ENCODE data around the gene C4orf50.
"Not testable (repeated sequence)": the region's sequence is repeated elsewhere in the genome, so short reads cannot be mapped to it uniquely, and the experiment has no call there.

The C4orf50 gene

DNA sequence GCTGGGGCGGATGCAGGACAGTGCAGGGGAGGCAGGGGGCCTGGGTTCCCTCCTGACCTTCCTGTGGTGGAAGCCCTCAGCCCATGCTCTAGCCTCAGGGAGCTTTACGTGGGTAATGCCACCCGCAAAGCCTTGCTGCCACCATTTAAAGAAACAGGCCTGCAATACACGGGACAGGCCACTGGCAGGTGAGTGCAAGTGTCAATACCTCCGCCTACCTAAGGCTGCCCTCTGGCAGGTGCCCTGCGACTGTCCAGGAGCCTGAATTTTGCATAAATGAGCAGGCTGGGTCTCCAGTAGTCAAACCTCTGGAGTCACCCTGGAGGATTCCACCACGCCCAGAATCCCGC lies 131.2 kb downstream of the C4orf50 start:
- DNase-seq: no peak

DNA sequence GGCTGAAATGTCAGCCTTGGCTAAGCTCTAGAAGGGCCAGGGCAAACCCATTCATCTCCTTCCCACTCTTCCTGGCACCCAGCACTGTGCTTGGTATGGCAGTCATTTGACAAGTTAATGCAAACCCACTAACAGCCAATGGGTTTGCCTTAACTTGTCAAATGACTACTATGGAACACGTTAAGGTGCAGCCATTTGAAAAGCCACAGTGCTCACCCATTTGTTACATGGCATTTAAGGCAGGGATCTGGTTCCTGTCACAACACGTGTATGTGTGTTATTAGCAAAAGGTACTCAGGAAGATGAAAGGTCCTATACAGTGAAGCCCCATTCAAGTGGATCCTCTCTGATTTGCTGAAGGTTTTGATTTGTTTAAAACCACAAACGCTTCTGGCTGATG lies 132.5 kb downstream of the C4orf50 start:
- DNase-seq: no peak

DNA sequence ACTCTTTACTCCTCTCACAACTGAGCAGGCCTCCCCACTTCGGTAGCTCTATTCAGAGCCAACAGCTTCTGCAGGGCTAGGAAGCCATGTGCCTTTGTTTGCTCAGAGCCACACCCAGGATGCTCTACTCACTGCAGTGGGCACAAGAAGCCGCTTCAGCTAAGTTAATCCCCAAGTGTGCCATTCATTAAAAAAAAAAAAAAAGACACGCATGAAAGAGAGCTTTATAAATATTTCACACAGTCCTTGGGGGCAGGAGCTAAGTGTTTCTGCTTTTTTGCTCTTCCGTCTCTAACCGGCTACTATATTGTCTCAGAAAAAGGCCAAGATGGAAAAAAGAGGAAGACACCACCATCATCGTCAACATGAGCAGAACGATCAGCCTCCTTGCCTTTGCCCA lies 133.4 kb downstream of the C4orf50 start:
- no peak for DNase-seq

DNA sequence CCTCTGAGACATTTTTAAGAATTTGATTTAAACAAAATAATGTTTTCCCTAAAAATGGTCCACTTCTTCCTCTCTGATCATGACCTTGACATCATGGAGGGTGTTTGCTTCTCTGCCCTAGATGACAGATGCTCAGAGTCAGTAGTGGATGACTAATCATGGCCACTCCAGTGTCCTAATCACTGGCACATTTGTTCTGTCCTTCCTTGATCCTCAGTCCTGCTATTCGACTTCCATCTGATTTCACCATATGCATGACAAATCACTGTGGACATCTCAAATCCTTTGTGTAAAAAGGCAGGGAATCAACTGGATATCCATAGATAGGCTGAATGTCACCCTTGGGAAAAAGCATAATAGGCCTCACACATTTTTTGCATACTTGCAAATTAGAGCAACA lies 134.3 kb downstream of the C4orf50 start:
- no peak for DNase-seq

DNA sequence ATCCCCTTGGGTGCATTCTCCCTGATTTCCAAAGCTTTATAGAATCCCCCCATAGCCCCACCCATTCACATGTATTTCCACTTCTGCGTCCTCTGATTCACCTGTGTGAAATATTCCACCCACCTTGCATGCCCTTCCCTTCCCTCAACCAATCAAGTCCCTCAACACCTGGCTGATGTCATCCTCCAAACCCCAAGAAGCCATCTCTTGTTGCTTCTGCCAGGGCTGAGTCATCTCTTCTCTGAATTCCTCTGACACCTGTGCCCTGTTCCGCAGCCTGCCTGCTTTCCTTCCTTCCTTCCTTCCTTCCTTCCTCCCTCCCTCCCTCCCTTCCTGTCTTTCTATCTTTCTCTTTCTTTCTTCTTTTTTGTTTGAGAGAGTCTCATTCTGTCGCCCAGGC lies 135.3 kb downstream of the C4orf50 start:
- no peak for DNase-seq

DNA sequence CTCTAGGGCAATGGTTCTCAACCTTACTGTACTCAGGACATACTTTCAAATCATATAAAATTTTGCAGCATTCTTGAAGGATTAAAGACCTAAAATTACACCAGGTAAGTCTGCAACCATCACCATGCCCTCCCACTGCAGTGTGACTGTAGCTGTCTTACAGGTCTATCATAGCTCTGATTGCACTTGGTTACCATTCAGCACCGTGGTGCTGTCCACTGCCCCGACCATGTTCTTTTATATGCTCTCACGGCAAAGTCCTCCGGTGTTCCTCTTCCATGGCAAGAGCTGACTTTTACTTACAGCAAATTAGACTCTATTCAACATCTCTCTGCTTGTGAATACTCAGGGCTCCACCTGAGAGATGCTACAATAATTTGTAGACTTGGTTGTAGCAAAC lies 136.9 kb downstream of the C4orf50 start:
- no peak for DNase-seq

DNA sequence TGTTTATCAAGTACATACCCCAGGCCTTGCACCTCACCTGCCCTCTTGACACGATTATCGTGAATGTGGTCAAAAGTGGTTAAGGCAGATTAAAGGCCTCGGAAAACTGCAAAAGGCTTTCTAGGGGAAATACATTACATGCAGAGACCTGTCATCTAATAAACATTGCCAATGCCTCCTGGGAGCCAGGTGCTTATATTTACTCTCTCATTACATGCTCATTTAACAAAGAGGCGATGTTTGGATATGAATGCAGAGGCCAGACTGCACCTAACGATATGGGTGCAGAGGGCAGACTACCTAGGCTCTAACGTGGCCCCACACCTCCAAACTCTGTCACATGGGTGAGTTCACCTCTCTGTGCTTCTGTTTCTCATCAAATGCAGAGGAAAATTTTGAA lies 139.9 kb downstream of the C4orf50 start:
- no peak for DNase-seq

DNA sequence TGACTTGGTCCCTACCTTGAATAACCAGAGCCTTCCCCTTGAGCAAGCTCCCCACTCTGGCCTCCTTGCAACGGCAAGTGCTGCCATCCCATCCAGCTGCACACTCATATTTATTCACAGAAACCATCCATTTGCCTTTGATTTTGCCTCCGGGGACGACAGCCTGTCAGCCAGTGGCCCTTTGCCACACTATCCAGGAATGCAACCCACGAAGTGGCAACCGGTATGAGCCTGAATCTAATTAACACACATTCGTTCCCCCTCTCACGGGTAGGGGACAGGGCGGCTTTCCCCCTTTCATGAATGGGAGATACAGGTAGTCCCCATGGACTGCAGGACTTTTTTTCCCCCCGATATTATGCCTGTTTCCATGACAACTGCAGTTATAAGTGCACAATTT lies 140.8 kb downstream of the C4orf50 start:
- DNase-seq: no peak

DNA sequence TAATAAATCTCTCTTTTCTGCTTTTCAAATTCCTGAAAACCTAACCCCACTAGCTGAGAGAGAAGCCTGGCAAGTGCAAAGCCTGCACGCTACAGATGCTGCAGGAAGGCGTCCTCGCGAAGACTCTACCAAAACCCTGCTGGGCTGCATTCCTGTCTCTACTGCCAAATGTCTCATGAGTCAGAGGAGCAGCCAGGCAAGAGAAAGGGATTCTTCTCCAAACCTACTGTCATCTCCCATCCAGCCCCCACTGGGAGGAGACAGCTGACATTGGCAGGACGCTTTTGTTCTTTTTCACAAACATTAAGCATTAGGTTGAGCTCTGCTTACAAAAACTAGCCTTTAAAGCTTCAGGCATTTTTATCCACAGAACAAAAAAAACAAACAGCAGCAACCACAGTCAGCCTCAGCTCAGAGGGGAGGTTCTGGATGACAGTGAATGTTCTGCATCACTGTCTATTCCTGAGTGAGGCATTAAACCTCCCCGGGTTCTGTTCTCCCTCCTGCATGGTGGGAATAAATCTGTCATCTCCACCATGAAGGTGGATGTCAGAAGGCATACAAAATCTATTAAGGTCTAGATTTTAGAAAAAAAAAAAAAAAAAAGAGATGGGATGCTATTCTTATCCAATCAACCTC lies 143.3 kb downstream of the C4orf50 start:
- no peak for DNase-seq

DNA sequence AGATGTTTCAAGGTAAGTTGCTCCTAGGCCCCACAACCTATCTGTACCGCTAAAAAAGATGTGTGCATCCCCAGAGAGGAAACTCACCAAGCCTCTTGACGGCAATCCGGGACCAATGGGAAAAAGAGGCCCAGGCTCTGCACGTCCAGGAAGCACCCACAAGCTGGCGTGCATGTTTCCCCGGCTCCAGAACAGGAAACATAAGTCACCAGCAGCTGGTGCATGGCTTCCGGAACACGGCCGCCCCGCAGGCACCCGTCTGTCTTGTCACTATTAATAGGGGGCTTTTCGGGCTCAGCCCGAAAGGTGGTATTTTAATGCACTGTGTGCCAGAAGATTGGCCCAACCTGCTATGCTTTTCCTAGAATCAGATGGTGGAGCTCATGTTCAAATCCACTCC lies 147.5 kb downstream of the C4orf50 start:
- DNase-seq: no peak

DNA sequence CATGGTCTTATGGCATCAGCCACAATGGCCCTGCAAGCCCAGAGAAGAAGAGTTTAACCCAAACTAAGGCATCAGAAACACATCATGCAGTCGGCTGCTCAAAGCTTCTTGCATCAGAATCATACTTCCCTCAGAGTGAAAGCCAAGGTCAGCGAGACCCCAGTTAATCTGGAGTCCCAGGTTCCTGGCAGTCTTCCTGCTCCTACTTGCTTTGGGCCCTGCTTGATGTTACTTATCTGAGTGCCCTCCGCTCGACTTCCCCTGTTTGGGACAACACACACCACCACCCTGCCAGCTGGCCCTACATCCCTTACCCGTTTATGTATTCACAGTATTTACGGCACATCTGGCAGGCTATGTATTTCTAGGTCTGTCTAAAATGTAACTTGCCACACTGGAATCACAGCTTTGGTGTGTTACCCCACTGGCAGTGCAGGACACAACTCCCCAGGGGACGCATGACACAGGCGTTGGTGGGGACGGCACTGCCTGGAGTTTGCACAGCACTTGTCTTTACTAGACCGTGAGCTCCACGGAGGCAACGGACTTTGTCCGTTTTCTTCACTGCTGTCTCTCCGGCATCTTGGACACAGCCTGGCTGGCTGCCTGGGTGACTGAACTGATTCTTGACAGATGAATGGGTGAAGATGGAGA lies 148.1 kb downstream of the C4orf50 start:
- DNase-seq: no peak

DNA sequence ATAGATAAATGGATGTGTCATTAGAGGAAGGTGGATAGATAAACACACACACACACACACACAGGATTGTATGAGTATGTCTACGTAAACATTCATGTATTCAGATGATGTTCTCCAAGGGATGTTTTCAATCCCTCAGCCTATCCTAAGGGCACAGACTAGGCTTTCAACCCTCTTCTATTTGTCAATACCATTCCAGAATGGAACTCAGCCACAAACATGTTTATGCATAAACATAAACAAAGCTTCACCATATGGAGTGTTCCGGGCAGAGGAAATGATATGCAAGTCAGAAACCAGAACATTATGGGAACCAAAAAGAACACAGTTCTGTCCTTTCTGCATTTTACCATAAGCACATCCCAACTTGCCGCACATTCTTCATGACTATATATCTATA lies 150.4 kb downstream of the C4orf50 start:
- no peak for DNase-seq

DNA sequence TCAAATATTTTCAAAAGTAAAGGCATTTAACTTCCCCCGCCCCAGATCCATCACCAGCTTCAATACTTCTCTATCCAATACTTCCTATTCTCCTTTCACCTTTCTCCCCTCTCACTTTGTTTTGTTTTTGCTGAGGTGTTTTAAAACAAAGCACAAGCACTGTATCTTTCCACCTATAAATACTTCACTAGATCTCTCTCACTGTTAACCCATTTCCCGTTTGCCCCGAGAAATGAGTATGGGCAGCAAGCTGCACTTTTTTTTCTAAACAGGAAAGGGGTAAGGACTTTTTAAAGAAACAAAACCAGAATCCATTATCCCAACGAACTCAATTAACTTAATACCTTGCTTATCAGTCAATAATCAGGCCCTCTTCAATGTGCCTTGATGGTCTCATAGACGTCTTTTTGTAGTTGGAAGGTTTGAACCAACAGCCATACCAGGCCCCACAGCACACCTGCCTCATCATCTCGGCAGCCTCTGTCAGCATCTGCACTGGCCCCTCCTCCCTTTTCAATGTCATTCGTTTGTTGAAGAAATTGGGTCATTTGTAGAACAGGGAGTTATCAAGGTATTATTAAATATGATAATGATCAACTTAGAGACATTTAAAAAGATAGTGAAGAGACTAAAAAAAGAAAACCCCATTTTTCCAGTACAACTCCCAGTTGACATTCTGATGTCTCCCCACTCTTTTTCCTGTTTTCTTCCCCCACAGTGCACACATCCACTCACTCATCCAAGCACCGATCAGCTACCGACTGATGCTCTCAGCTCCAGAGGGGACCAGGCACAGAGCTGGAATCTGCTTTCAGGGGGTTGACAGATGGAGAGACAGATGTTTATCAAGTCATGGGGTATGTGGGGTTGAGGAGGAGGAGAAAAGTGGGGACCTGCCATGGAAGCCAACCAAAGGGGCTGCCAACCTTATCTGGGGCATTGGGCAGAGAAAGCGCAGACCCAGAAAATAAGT lies 151.1 kb downstream of the C4orf50 start:
- DNase-seq: no peak

DNA sequence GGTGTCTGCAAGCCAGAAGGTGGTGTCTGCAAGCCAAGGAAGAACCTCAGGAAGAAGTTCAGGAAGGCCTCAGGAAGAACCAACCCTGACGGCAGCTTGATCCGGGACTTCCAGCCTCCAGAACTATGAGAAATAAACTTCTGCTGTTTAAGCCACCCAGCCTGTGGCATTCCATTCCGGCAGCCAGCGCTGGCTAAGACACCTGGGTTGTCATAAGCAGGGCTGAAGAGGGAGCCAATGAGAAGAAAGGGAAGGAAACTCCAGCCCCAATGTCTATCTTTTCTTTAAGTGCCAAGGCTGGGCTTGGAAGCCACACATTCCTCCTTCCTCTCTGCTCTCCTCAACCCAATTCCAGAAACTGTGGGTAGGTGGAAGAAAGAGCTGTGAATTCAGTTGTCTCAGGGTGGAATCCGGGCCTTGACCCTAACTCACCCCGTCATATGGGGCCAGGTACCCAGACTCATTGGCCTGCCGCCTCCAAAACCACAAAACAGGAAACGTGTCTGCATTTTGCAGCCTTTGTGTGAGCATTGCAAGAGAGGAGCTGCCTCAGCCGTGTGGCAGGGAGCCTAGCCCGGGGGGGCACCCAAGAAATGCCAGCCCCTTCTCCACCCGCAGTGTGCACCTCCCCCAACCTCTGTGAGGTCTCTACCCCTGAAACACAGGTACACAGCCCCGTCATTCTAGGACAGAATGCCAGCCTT lies 152.2 kb downstream of the C4orf50 start:
- no peak for DNase-seq

DNA sequence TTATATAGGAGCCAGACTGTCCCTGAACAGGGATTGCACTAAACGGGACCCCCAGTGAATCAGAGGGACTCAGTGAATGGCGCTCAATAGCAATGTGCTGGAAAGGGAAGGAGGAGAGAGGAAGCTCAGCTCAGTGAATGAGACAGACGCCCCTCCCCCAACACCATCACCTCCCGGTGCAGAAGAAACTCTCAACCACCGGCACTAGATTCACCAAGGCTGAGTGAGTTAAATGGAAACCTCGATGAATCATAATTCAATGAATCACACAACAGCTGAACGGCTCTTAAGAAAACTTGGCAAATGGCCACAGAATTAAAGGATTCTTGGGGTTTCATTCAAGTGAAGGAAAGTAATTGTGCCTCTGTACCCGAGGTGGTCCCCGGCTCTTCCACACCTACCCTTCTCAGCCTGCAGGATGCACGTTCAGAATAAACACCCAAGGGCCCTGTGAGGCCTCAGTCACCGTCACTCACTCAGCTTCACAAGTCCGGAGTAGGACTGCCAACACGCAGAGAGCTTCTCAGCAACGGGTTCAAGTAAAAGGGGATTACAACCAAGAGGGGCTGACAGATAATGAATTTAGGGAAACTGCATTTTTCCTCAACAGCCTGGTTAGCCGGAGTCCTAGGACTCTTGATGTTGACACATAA lies 154.6 kb downstream of the C4orf50 start:
- DNase-seq: peak; percentile 42

DNA sequence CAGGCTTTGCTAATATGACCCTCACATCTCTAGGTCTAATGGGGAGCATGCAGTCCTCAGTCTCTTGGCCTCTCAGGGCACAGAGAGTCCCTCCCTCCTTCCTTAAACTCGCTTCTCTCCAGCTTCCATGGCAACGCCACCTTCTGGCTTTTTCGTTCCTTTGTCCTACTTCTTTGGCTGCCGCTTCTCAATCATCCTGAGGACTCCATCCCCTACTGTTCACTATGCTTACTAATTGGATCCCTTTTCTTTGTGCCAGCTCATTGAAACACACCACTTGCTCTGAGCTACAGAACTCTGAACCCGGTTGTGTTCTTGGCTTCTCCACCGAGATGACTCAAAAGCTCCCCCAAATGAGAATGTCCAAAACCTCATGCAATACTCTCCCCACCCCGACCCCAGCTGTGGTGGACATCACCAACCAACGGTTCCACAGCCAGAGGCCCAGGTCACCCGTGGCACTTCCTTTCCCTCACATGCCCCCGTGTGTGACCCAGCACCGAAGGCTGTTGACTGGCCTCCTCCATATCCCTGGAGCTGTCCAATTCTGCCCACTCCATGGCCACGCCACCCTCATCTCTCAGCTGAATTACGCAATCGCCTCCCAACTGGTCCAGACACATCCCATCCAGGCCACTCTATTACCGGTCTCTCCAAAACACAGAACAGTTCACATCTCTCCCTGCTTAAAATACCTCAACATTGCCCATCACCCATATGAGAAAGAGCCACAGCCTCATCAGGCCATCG lies 160.0 kb downstream of the C4orf50 start:
- no peak for DNase-seq

DNA sequence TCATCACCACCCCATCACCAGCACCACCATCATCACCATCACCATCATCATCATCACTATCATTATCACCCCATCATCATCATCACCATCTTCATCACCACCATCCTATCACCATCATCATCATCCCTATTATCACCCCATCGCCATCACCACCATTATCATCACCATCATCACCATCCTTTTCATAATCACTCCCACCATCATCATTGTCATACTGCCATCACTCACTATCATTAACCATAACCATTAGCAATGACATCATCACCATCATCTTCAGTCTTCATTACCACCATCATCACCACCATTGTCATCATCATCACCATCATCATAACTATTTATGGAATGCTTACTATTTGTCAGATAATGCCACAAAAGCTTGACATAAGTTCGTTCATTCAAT lies 161.0 kb downstream of the C4orf50 start:
- no peak for DNase-seq

DNA sequence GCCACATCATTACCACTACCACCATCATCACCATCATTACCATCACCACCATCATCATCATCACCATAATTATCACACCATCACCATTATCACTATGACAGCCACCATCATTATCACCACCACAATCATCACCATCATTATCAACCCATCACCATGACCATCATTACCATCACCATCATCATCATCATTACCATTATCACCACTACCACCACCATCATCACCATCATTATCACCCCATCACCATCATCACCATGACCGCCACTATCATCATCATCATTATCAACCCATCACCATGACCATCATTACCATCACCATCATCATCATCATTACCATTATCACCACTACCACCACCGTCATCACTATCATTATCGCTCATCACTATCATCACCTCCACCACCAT lies 161.9 kb downstream of the C4orf50 start:
- DNase-seq: not testable (repeated sequence)

DNA sequence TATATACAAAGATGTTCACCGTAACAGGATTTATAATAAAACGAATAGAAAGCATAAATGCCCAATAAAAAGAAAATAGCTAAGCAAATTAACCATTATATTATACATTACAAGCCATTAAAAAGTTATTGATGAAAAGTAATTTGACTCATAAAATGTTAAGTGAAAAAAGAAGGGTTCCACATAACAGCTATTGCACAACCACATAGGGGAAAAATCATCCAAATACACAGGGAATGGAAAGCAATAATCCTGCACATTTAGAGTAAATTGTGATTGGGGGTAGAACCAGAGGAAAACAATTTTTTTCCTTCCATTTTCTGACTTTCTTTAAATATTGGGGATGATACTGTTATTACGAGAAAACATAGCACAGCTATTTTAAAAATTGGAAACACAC lies 163.3 kb downstream of the C4orf50 start:
- DNase-seq: no peak

DNA sequence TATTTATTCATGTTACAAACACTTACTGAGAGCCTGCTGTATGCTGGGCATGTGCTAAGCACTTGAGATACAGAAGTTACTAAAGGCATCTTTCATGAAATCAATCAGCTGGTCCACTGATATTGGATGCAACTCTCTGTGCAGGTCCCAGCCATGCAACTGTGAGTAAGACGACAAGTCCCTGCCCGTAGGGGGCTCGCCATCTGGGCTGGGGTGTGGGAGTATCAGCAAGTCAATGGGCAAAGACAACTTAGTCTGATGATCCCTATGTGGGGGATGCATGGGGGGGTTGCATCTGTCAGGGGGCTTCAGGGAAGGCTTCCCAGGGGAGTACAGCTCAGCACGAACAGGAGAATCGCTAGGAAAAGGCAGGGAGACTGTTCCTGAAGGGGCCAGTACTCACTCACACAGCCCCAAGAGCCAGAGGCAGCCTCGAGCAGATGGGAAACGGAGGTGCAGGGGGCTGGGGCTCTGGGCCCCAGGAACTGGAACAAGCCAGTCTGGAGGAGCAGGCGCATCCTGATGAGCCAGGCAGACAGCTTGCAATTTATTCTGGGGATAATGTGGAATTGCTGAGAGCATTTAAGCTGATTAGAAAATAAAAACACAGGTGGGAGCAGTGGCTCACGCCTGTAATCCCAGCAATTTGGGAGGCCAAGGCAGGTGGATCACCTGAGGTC lies 165.6 kb downstream of the C4orf50 start:
- DNase-seq: no peak

DNA sequence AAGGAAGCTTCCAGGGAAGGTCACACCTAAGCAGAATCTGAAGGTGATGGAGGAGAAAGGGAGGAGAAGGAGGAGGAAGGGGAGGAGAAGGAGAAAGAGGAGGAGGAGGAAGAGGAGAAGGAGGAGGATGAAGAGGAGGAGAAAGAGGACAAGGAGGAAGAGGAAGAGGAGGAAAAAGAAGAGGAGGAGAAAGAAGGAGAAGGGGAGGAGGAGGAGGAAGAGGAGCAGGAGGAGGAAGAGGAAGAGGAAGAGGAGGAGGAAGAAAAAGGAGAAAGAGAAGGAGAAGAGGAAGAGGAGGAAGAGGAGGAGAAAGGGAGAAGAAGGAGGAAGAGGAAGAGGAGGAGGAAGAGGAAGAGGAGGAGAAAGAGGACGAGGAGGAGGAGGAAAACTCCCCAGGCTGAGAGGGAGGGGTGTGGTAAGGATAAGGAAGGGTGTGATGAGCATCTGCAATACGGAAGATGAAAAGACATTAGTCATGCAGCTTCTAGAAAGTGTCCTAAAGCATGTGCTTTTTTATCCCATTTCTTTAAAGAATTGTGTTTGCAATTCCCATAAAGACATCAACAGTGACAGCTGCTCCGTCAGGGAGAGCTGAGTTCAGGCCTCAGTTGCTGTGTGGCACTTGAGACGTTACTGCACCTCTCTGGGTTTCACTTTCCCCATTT lies 166.5 kb downstream of the C4orf50 start:
- DNase-seq: no peak
